GM12864 (cell line): ENCODE measurements around the gene DAB2IP.

ENCODE experiments used
- DNase-seq: peaks from one replicate; pipeline ENCODE4 v3.0.0-alpha.2; 2011; ENCODE audit warnings: low read depth
- H3K4me3 ChIP-seq: 2 replicates; pipeline ENCODE4 v1.5.1; 2011; ENCODE audit warnings: mild to moderate bottlenecking, low read depth, low read length, control low read depth
- CTCF ChIP-seq: IDR thresholded peaks from 2 replicates; pipeline ENCODE4 v1.5.1; 2011; ENCODE audit warnings: low read depth, mild to moderate bottlenecking, moderate library complexity, low read length, control low read depth, inconsistent platforms; ENCODE audit errors: missing control alignments

The DAB2IP gene

GRCh38 chr9:121676926-121677325 lies 25.5 kb downstream of the DAB2IP start:
- DNase-seq, result no peak
- H3K4me3 ChIP-seq, result no peak overlapping the region
- no peak for TF ChIP-seq CTCF

- no peak for TF ChIP-seq CTCF
- H3K4me3 ChIP-seq, result no peak overlapping the region
- DNase-seq, result no peak
These were observed 27.1 kb downstream of the DAB2IP start for GRCh38 chr9:121678501-121679022.

GRCh38 chr9:121679901-121680635 lies 28.6 kb downstream of the DAB2IP start:
- no peak overlapping the region for H3K4me3 ChIP-seq
- no peak for DNase-seq
- no peak for TF ChIP-seq CTCF

GRCh38 chr9:121681404-121681803 lies 30.0 kb downstream of the DAB2IP start:
- no peak for TF ChIP-seq CTCF
- no peak overlapping the region for H3K4me3 ChIP-seq
- DNase-seq, result no peak

GRCh38 chr9:121682201-121682600 lies 30.8 kb downstream of the DAB2IP start:
- H3K4me3 ChIP-seq, result no peak overlapping the region
- no peak for DNase-seq
- no peak for TF ChIP-seq CTCF

GRCh38 chr9:121682926-121683515 lies 31.6 kb downstream of the DAB2IP start:
- H3K4me3 ChIP-seq, result no peak overlapping the region
- DNase-seq, result no peak
- no peak for TF ChIP-seq CTCF

- H3K4me3 ChIP-seq, result no peak overlapping the region
These were observed 32.2 kb downstream of the DAB2IP start for GRCh38 chr9:121683652-121684051.

More at GRCh38 chr9:121683652-121684051, 32.2 kb downstream of the DAB2IP start:
- no peak for DNase-seq
- no peak for TF ChIP-seq CTCF
